Neural progenitor cell (in vitro differentiated cells): ENCODE measurements around the gene ARHGAP30. TPM values are rescaled to one million over a fixed set of nuclear protein-coding genes. Genes with fewer than 3 reads are reported as not detected.

ENCODE experiments used
- DNase-seq: peaks from one replicate; pipeline ENCODE4 v3.0.0-alpha.2; 2016; ENCODE audit warnings: low spot score
- H2AFZ ChIP-seq: fragments of 200-600 bp; sonication (generic); replicated peaks from 2 replicates; pipeline ENCODE4 v1.6.1; 2016; ENCODE audit warnings: antibody characterized with exemption
- H3F3A ChIP-seq: fragments of 200-600 bp; sonication (generic); 2 replicates; pipeline ENCODE4 v1.6.1; 2016; ENCODE audit warnings: antibody characterized with exemption, low read depth
- H3K27ac ChIP-seq: fragments of 200-600 bp; sonication (generic); 2 replicates; pipeline ENCODE4 v1.5.1; 2016; ENCODE audit warnings: mild to moderate bottlenecking
- H3K27me3 ChIP-seq: fragments of 200-600 bp; sonication (generic); 2 replicates; pipeline ENCODE4 v1.6.1; 2016; ENCODE audit warnings: mild to moderate bottlenecking, moderate library complexity
- H3K36me3 ChIP-seq: fragments of 200-600 bp; sonication (generic); 2 replicates; pipeline ENCODE4 v1.5.1; 2016
- H3K4me1 ChIP-seq: fragments of 200-600 bp; sonication (generic); 2 replicates; pipeline ENCODE4 v1.6.1; 2016; ENCODE audit warnings: mixed run types
- H3K4me2 ChIP-seq: fragments of 200-600 bp; sonication (generic); 2 replicates; pipeline ENCODE4 v1.6.1; 2016
- H3K4me3 ChIP-seq: fragments of 200-600 bp; sonication (generic); 2 replicates; pipeline ENCODE4 v1.5.1; 2016
- H3K79me2 ChIP-seq: fragments of 200-600 bp; sonication (generic); 2 replicates; pipeline ENCODE4 v1.6.1; 2016; ENCODE audit warnings: low read depth
- H3K9ac ChIP-seq: fragments of 200-600 bp; sonication (generic); 2 replicates; pipeline ENCODE4 v1.6.1; 2016
- H3K9me3 ChIP-seq: fragments of 200-600 bp; sonication (generic); 2 replicates; pipeline ENCODE4 v1.5.1; 2016; ENCODE audit warnings: low read depth
- H4K20me1 ChIP-seq: fragments of 200-600 bp; sonication (generic); 2 replicates; pipeline ENCODE4 v1.6.1; 2016; ENCODE audit warnings: low read depth
- H3K27ac Mint-ChIP-seq: 3 replicates; pipeline ENCODE4 v1.8.0; 2021; ENCODE audit warnings: mixed read lengths
- H3K27me3 Mint-ChIP-seq: 2 replicates; pipeline ENCODE4 v1.8.0; 2022; ENCODE audit warnings: low read depth, mild to moderate bottlenecking, inconsistent platforms, moderate library complexity, mixed read lengths; ENCODE audit not compliant: insufficient read depth
- H3K36me3 Mint-ChIP-seq: 3 replicates; pipeline ENCODE4 v1.8.0; 2021; ENCODE audit warnings: mixed read lengths
- H3K4me1 Mint-ChIP-seq: 3 replicates; pipeline ENCODE4 v1.8.0; 2021; ENCODE audit warnings: mixed read lengths
- H3K4me3 Mint-ChIP-seq: 3 replicates; pipeline ENCODE4 v1.8.0; 2021; ENCODE audit warnings: mild to moderate bottlenecking, moderate library complexity, mixed read lengths
- H3K9me3 Mint-ChIP-seq: 3 replicates; pipeline ENCODE4 v1.8.0; 2020; ENCODE audit warnings: mixed read lengths
- EZH2 ChIP-seq: fragments of 200-600 bp; sonication (generic); IDR thresholded peaks from 2 replicates; pipeline ENCODE4 v1.6.1; 2017; ENCODE audit warnings: antibody characterized with exemption, mild to moderate bottlenecking, moderate library complexity
- EZH2phosphoT487 ChIP-seq: fragments of 200-600 bp; sonication (generic); IDR thresholded peaks from 2 replicates; pipeline ENCODE4 v1.6.1; 2017; ENCODE audit warnings: antibody characterized with exemption
- total RNA-seq: library from RNA; depleted of rRNA; stranded (reverse); fragments of >200 nt; gene quantifications from 2 replicates; pipeline ENCODE4 v1.2.3, GENCODE V29; 2015; ENCODE audit warnings: low replicate concordance
- TF ChIP-seq, protein P1 (sequence below): fragments of 200-600 bp; sonication (generic); IDR thresholded peaks from 2 replicates; pipeline ENCODE4 v1.5.1; 2017; ENCODE audit warnings: antibody characterized with exemption, mild to moderate bottlenecking

ARHGAP30 gene
- total RNA-seq, 1 donor from 2014 or later = not detected

GRCh38 chr1:161111527-161111926 is 41.8 kb upstream of the ARHGAP30 start:
- no peak overlapping the region for H3K9ac ChIP-seq
- H3F3A ChIP-seq = no peaks in the 10 kb centered on the region
- H3K4me1 ChIP-seq = no peaks in the 10 kb centered on the region
- Mint-ChIP-seq H3K27me3 (peaks cover 4% of the 10 kb centered on the region), H3K4me3 (no peak overlapping the region), H3K27ac (no peak overlapping the region), H3K36me3 (peaks cover 6% of the 10 kb centered on the region), H3K9me3 (no peaks in the 10 kb centered on the region), H3K4me1 (peaks cover 3% of the 10 kb centered on the region)
- peaks cover 90% of the 10 kb centered on the region for H3K79me2 ChIP-seq
- H3K36me3 ChIP-seq = no peaks in the 10 kb centered on the region
- peaks cover 28% of the 10 kb centered on the region for H4K20me1 ChIP-seq
- H2AFZ ChIP-seq = no peak overlapping the region
- H3K4me2 ChIP-seq = no peak overlapping the region
- H3K27me3 ChIP-seq = no peaks in the 10 kb centered on the region
- TF ChIP-seq, protein P1, sequence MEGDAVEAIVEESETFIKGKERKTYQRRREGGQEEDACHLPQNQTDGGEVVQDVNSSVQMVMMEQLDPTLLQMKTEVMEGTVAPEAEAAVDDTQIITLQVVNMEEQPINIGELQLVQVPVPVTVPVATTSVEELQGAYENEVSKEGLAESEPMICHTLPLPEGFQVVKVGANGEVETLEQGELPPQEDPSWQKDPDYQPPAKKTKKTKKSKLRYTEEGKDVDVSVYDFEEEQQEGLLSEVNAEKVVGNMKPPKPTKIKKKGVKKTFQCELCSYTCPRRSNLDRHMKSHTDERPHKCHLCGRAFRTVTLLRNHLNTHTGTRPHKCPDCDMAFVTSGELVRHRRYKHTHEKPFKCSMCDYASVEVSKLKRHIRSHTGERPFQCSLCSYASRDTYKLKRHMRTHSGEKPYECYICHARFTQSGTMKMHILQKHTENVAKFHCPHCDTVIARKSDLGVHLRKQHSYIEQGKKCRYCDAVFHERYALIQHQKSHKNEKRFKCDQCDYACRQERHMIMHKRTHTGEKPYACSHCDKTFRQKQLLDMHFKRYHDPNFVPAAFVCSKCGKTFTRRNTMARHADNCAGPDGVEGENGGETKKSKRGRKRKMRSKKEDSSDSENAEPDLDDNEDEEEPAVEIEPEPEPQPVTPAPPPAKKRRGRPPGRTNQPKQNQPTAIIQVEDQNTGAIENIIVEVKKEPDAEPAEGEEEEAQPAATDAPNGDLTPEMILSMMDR = no peak
- no peak for TF ChIP-seq EZH2
- no peak for TF ChIP-seq EZH2phosphoT487
- H3K9me3 ChIP-seq = no peaks in the 10 kb centered on the region
- DNase-seq = no peak
- H3K4me3 ChIP-seq = no peak overlapping the region
- H3K27ac ChIP-seq = no peak overlapping the region

DNA sequence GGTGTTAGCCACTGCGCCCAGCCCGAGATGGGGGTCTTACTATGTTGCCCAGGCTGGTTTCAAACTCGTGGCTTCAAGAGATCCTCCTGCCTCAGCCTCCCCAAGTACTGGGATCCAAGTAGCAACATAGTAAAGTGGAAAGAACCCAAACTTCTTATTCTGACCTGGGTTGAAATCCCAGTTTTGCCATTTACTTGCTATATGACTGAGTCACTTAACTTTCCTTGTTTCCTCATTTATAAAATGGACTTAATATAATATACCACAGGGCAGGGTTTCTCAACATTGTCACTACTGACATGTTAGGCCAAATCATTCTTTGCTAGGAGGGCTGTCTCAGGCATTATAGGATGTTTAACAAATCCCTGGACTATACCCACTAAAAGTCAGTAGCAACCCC is 41.4 kb upstream of the ARHGAP30 start:
- no peaks in the 10 kb centered on the region for H3F3A ChIP-seq
- Mint-ChIP-seq H3K4me1 (no peaks in the 10 kb centered on the region), H3K27ac (no peak overlapping the region), H3K9me3 (no peaks in the 10 kb centered on the region), H3K4me3 (no peak overlapping the region), H3K27me3 (peaks cover 4% of the 10 kb centered on the region), H3K36me3 (peaks cover 4% of the 10 kb centered on the region)
- H3K27me3 ChIP-seq = no peaks in the 10 kb centered on the region
- no peaks in the 10 kb centered on the region for H3K9me3 ChIP-seq
- H3K4me2 ChIP-seq = no peak overlapping the region
- no peak overlapping the region for H3K27ac ChIP-seq
- no peak overlapping the region for H3K4me3 ChIP-seq
- no peak overlapping the region for H3K9ac ChIP-seq
- TF ChIP-seq, protein P1 = no peak
- no peak for TF ChIP-seq EZH2
- TF ChIP-seq EZH2phosphoT487 = no peak
- H4K20me1 ChIP-seq = peaks cover 28% of the 10 kb centered on the region
- DNase-seq = no peak
- H2AFZ ChIP-seq = no peak overlapping the region
- no peaks in the 10 kb centered on the region for H3K4me1 ChIP-seq
- H3K36me3 ChIP-seq = no peaks in the 10 kb centered on the region
- H3K79me2 ChIP-seq = peaks cover 90% of the 10 kb centered on the region

DNA sequence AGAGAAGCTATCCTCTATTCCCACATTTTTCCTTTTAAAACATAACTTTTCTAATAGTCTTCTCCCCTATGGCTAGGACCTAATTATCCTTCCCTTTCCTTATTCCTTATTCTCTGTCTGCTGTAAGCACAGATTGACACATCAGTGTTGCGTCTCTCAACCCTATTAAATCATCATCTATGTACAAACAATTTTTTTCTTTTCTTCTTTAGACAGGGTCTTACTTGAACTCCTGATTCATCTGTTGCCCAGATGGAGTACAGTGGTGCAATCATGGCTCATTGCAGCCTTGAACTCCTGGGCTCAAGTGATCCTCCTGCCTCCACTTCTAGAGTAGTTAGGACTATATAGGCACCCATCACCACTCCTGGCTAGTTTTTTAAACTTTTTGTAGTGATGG is 36.7 kb upstream of the ARHGAP30 start:
- Mint-ChIP-seq H3K27ac (no peak overlapping the region), H3K4me3 (no peak overlapping the region), H3K9me3 (no peaks in the 10 kb centered on the region), H3K36me3 (peaks cover 17% of the 10 kb centered on the region), H3K4me1 (no peaks in the 10 kb centered on the region), H3K27me3 (peaks cover 2% of the 10 kb centered on the region)
- no peaks in the 10 kb centered on the region for H3F3A ChIP-seq
- peaks cover 69% of the 10 kb centered on the region for H3K79me2 ChIP-seq
- no peaks in the 10 kb centered on the region for H3K36me3 ChIP-seq
- TF ChIP-seq, protein P1 = no peak
- TF ChIP-seq EZH2phosphoT487 (no peak), EZH2 (no peak)
- DNase-seq = no peak
- H3K9ac ChIP-seq = no peak overlapping the region
- H3K9me3 ChIP-seq = no peaks in the 10 kb centered on the region
- H3K4me3 ChIP-seq = no peak overlapping the region
- peaks cover 6% of the 10 kb centered on the region for H4K20me1 ChIP-seq
- no peaks in the 10 kb centered on the region for H3K4me1 ChIP-seq
- H2AFZ ChIP-seq = no peak overlapping the region
- no peak overlapping the region for H3K4me2 ChIP-seq
- no peaks in the 10 kb centered on the region for H3K27me3 ChIP-seq
- no peak overlapping the region for H3K27ac ChIP-seq
